SK-N-SH treated with all-trans-retinoic acid at 6 μM for 48 hours (cell line): ENCODE measurements around the gene NLRP7.

Experiments used
- ARNTL ChIP-seq: fragments of 450-650 bp; formaldehyde crosslinking; IDR thresholded peaks from 2 replicates; pipeline ENCODE4 v1.5.0; 2020; ENCODE audit warnings: low read depth, mild to moderate bottlenecking, moderate library complexity, borderline replicate concordance
- CSDC2 ChIP-seq: fragments of 250-450 bp; sonication (Bioruptor Pico); IDR thresholded peaks from 2 replicates; pipeline ENCODE4 v1.5.0; 2020; ENCODE audit warnings: mild to moderate bottlenecking, moderate library complexity
- GLIS3 ChIP-seq: fragments of 250-450 bp; sonication (Bioruptor Pico); IDR thresholded peaks from 2 replicates; pipeline ENCODE4 v1.5.0; 2020; ENCODE audit warnings: mild to moderate bottlenecking, moderate library complexity
- OSR1 ChIP-seq: fragments of 250-450 bp; sonication (Bioruptor Pico); IDR thresholded peaks from 2 replicates; pipeline ENCODE4 v1.8.0; 2022; ENCODE audit warnings: moderate library complexity, mild to moderate bottlenecking, inconsistent platforms
- PATZ1 ChIP-seq: fragments of 250-450 bp; sonication (Bioruptor Pico); IDR thresholded peaks from 2 replicates; pipeline ENCODE4 v1.8.0; 2020; ENCODE audit warnings: mild to moderate bottlenecking, moderate library complexity, borderline replicate concordance
- ZFP3 ChIP-seq: fragments of 250-450 bp; sonication (Bioruptor Pico); IDR thresholded peaks from 2 replicates; pipeline ENCODE4 v1.5.0; 2020; ENCODE audit warnings: mild to moderate bottlenecking, moderate library complexity
- ZFP30 ChIP-seq: fragments of 450-650 bp; formaldehyde crosslinking; IDR thresholded peaks from 2 replicates; pipeline ENCODE4 v1.5.0; 2022; ENCODE audit warnings: mild to moderate bottlenecking, moderate library complexity
- ZNF70 ChIP-seq: fragments of 450-650 bp; formaldehyde crosslinking; IDR thresholded peaks from 2 replicates; pipeline ENCODE4 v1.5.0; 2020; ENCODE audit warnings: mild to moderate bottlenecking, moderate library complexity
- TF ChIP-seq, protein P1 (sequence below): fragments of 250-450 bp; sonication (Bioruptor Pico); IDR thresholded peaks from 2 replicates; pipeline ENCODE4 v1.5.0; 2020; ENCODE audit warnings: mild to moderate bottlenecking, moderate library complexity

DNA sequence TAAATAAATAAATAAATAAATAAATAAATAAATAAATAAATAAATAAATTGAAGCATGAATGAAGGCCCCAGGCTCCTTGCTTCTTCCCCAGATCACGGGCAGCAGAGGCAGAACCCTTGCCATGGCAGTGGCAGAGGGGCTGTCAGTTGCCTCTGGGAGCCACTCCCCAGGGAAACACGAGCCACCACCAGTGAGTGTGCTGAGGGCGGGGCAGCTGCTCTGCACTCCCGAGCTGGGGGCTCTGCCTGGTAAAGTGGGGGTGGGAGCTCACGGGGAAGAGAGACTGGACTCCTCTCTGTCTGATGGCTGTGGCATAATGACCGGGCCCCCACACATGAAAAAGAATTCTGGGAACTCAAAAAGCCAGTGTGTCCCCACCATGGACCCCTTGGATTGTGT lies 65.4 kb downstream of the NLRP7 start:
- no peak for TF ChIP-seq OSR1 (CRISPR knock-in tag)
- no peak for TF ChIP-seq GLIS3 (CRISPR knock-in tag)
- no peak for TF ChIP-seq ARNTL (CRISPR knock-in tag)
- TF ChIP-seq ZFP30 (CRISPR knock-in tag): no peak
- no peak for TF ChIP-seq ZNF70 (CRISPR knock-in tag)
- no peak for TF ChIP-seq PATZ1
- TF ChIP-seq, protein P1, sequence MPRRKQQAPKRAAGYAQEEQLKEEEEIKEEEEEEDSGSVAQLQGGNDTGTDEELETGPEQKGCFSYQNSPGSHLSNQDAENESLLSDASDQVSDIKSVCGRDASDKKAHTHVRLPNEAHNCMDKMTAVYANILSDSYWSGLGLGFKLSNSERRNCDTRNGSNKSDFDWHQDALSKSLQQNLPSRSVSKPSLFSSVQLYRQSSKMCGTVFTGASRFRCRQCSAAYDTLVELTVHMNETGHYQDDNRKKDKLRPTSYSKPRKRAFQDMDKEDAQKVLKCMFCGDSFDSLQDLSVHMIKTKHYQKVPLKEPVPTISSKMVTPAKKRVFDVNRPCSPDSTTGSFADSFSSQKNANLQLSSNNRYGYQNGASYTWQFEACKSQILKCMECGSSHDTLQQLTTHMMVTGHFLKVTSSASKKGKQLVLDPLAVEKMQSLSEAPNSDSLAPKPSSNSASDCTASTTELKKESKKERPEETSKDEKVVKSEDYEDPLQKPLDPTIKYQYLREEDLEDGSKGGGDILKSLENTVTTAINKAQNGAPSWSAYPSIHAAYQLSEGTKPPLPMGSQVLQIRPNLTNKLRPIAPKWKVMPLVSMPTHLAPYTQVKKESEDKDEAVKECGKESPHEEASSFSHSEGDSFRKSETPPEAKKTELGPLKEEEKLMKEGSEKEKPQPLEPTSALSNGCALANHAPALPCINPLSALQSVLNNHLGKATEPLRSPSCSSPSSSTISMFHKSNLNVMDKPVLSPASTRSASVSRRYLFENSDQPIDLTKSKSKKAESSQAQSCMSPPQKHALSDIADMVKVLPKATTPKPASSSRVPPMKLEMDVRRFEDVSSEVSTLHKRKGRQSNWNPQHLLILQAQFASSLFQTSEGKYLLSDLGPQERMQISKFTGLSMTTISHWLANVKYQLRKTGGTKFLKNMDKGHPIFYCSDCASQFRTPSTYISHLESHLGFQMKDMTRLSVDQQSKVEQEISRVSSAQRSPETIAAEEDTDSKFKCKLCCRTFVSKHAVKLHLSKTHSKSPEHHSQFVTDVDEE: no peak
- TF ChIP-seq CSDC2 (CRISPR knock-in tag): no peak
- no peak for TF ChIP-seq ZFP3 (CRISPR knock-in tag)
